Activated CD4-positive, alpha-beta memory T cell treated with anti-CD3 and anti-CD28 coated beads, Interleukin-2, amount 10 ng/mL, durations not matched to agents 7 days and 5 days (primary cell): ENCODE data around the gene FSTL1. TPM values are rescaled to one million over a fixed set of nuclear protein-coding genes. Genes with fewer than 3 reads are reported as not detected.

Experiments used
- CTCF ChIA-PET: fragments of 350-600 bp; sonication (Branson Sonifier 250); formaldehyde crosslinking; loops from one replicate; lab custom pipeline; 2021; ENCODE audit warnings: antibody characterized with exemption, inconsistent platforms; lab: Charles Lee
- POLR2A ChIA-PET: fragments of 350-600 bp; sonication (Branson Sonifier 250); formaldehyde crosslinking; loops from one replicate; lab custom pipeline; 2021; ENCODE audit warnings: antibody characterized with exemption; lab: Charles Lee
- DNase-seq: peaks from one replicate; pipeline ENCODE4 v3.0.0-alpha.2; 2020
- H3K27ac Mint-ChIP-seq: one replicate; pipeline ENCODE4 v1.8.0; 2021; ENCODE audit warnings: mild to moderate bottlenecking, mixed read lengths
- H3K27me3 Mint-ChIP-seq: one replicate; pipeline ENCODE4 v1.8.0; 2021; ENCODE audit warnings: mixed read lengths
- H3K36me3 Mint-ChIP-seq: one replicate; pipeline ENCODE4 v1.8.0; 2021; ENCODE audit warnings: low read depth, mixed read lengths
- H3K4me1 Mint-ChIP-seq: one replicate; pipeline ENCODE4 v1.8.0; 2021; ENCODE audit warnings: mixed read lengths
- H3K4me3 Mint-ChIP-seq: one replicate; pipeline ENCODE4 v1.8.0; 2021; ENCODE audit warnings: mild to moderate bottlenecking, mixed read lengths
- H3K9me3 Mint-ChIP-seq: one replicate; pipeline ENCODE4 v1.8.0; 2021; ENCODE audit warnings: mixed read lengths
- total RNA-seq, 2 experiments: library from RNA; stranded (reverse); gene quantifications; one replicate each; pipeline ENCODE4 v1.2.3, GENCODE V29; 2021

FSTL1 gene
- total RNA-seq, 2 experiments from 2014 or later, result 0.30 to 0.35 TPM

GRCh38 chr3:120473896-120474675 lies 23.3 kb upstream of the FSTL1 start:
- H3K4me1 Mint-ChIP-seq, result no peaks in the 10 kb centered on the region
- DNase-seq, result no peak
- CTCF ChIA-PET, result no interaction called here
- no peaks in the 10 kb centered on the region for H3K9me3 Mint-ChIP-seq
- no peaks in the 10 kb centered on the region for H3K36me3 Mint-ChIP-seq
- no peak overlapping the region for H3K4me3 Mint-ChIP-seq
- H3K27ac Mint-ChIP-seq, result no peak overlapping the region
- POLR2A ChIA-PET, result interaction anchor here (1.0 kb wide), 1 partner anchor 10 kb away, joined by 3 read pairs; no protein-coding TSS in a partner anchor
- H3K27me3 Mint-ChIP-seq, result peaks cover 8% of the 10 kb centered on the region

GRCh38 chr3:120473389-120473788 lies 22.6 kb upstream of the FSTL1 start:
- H3K36me3 Mint-ChIP-seq, result no peaks in the 10 kb centered on the region
- ChIA-PET CTCF (no interaction called here), POLR2A (no interaction called here)
- H3K27me3 Mint-ChIP-seq, result peaks cover 8% of the 10 kb centered on the region
- H3K27ac Mint-ChIP-seq, result no peak overlapping the region
- no peaks in the 10 kb centered on the region for H3K9me3 Mint-ChIP-seq
- H3K4me3 Mint-ChIP-seq, result no peak overlapping the region
- no peaks in the 10 kb centered on the region for H3K4me1 Mint-ChIP-seq
- no peak for DNase-seq

- ChIA-PET POLR2A (no interaction called here), CTCF (no interaction called here)
- Mint-ChIP-seq H3K36me3 (no peaks in the 10 kb centered on the region), H3K4me3 (no peak overlapping the region), H3K4me1 (no peaks in the 10 kb centered on the region), H3K27me3 (peaks cover 10% of the 10 kb centered on the region), H3K27ac (no peak overlapping the region), H3K9me3 (no peaks in the 10 kb centered on the region)
- DNase-seq, result no peak
Measured at GRCh38 chr3:120472121-120472844, 21.5 kb upstream of the FSTL1 start.

GRCh38 chr3:120471643-120472042 lies 20.9 kb upstream of the FSTL1 start:
- H3K36me3 Mint-ChIP-seq, result no peaks in the 10 kb centered on the region
- POLR2A ChIA-PET, result no interaction called here
- DNase-seq, result no peak
- no peak overlapping the region for H3K4me3 Mint-ChIP-seq
- CTCF ChIA-PET, result no interaction called here
- no peaks in the 10 kb centered on the region for H3K9me3 Mint-ChIP-seq
- no peak overlapping the region for H3K27ac Mint-ChIP-seq
- H3K4me1 Mint-ChIP-seq, result no peaks in the 10 kb centered on the region
- peaks cover 10% of the 10 kb centered on the region for H3K27me3 Mint-ChIP-seq

- no peaks in the 10 kb centered on the region for H3K4me1 Mint-ChIP-seq
- no peaks in the 10 kb centered on the region for H3K36me3 Mint-ChIP-seq
- H3K27ac Mint-ChIP-seq, result no peak overlapping the region
- no peaks in the 10 kb centered on the region for H3K9me3 Mint-ChIP-seq
- CTCF ChIA-PET, result no interaction called here
- DNase-seq, result no peak
- peaks cover 10% of the 10 kb centered on the region for H3K27me3 Mint-ChIP-seq
- no peak overlapping the region for H3K4me3 Mint-ChIP-seq
- POLR2A ChIA-PET, result no interaction called here
Measured at GRCh38 chr3:120470870-120471269, 20.1 kb upstream of the FSTL1 start.

GRCh38 chr3:120469882-120470301 lies 19.1 kb upstream of the FSTL1 start:
- Mint-ChIP-seq H3K4me3 (no peak overlapping the region), H3K9me3 (no peaks in the 10 kb centered on the region), H3K27me3 (peaks cover 10% of the 10 kb centered on the region), H3K27ac (no peak overlapping the region), H3K36me3 (no peaks in the 10 kb centered on the region), H3K4me1 (no peaks in the 10 kb centered on the region)
- CTCF ChIA-PET, result no interaction called here
- POLR2A ChIA-PET, result no interaction called here
- no peak for DNase-seq

- H3K36me3 Mint-ChIP-seq, result no peaks in the 10 kb centered on the region
- no peaks in the 10 kb centered on the region for H3K9me3 Mint-ChIP-seq
- no peaks in the 10 kb centered on the region for H3K4me1 Mint-ChIP-seq
- DNase-seq, result no peak
- CTCF ChIA-PET, result no interaction called here
- POLR2A ChIA-PET, result no interaction called here
- peaks cover 10% of the 10 kb centered on the region for H3K27me3 Mint-ChIP-seq
- H3K4me3 Mint-ChIP-seq, result no peak overlapping the region
- H3K27ac Mint-ChIP-seq, result no peak overlapping the region
Measured at GRCh38 chr3:120469440-120469839, 18.6 kb upstream of the FSTL1 start.

- CTCF ChIA-PET, result no interaction called here
- no peak for DNase-seq
- POLR2A ChIA-PET, result no interaction called here
- Mint-ChIP-seq H3K27me3 (peaks cover 10% of the 10 kb centered on the region), H3K4me1 (no peaks in the 10 kb centered on the region), H3K9me3 (no peaks in the 10 kb centered on the region), H3K27ac (no peak overlapping the region), H3K4me3 (no peak overlapping the region), H3K36me3 (no peaks in the 10 kb centered on the region)
Measured at GRCh38 chr3:120468635-120469295, 18.0 kb upstream of the FSTL1 start.

GRCh38 chr3:120462409-120462959 lies 11.7 kb upstream of the FSTL1 start:
- no peak for DNase-seq
- no peak overlapping the region for H3K4me3 Mint-ChIP-seq
- CTCF ChIA-PET, result interaction anchor here (1.3 kb wide), 1 partner anchor 96 kb away, joined by 3 read pairs; no protein-coding TSS in a partner anchor

GRCh38 chr3:120461416-120461815 lies 10.6 kb upstream of the FSTL1 start:
- peaks cover 5% of the 10 kb centered on the region for H3K27me3 Mint-ChIP-seq
- H3K27ac Mint-ChIP-seq, result no peak overlapping the region
- CTCF ChIA-PET, result interaction anchor here (0.7 kb wide), 1 partner anchor 44 kb away, joined by 3 read pairs; no protein-coding TSS in a partner anchor
- H3K4me1 Mint-ChIP-seq, result peaks cover 7% of the 10 kb centered on the region
- no peaks in the 10 kb centered on the region for H3K36me3 Mint-ChIP-seq
- POLR2A ChIA-PET, result no interaction called here
- H3K4me3 Mint-ChIP-seq, result no peak overlapping the region
- DNase-seq, result no peak
- no peaks in the 10 kb centered on the region for H3K9me3 Mint-ChIP-seq

More at GRCh38 chr3:120462409-120462959, 11.7 kb upstream of the FSTL1 start:
- POLR2A ChIA-PET, result no interaction called here
- peaks cover 7% of the 10 kb centered on the region for H3K4me1 Mint-ChIP-seq
- no peaks in the 10 kb centered on the region for H3K36me3 Mint-ChIP-seq
- peaks cover 5% of the 10 kb centered on the region for H3K27me3 Mint-ChIP-seq
- no peaks in the 10 kb centered on the region for H3K9me3 Mint-ChIP-seq
- no peak overlapping the region for H3K27ac Mint-ChIP-seq

- CTCF ChIA-PET, result interaction anchor here (0.7 to 0.8 kb wide), 2 partner anchors 44 to 139 kb away, joined by 3 read pairs; no protein-coding TSS in a partner anchor
Measured at GRCh38 chr3:120460862-120461261, 10.1 kb upstream of the FSTL1 start.

GRCh38 chr3:120460181-120460790 lies 9.5 kb upstream of the FSTL1 start:
- Mint-ChIP-seq H3K27me3 (peaks cover 10% of the 10 kb centered on the region), H3K4me1 (peaks cover 7% of the 10 kb centered on the region), H3K36me3 (no peaks in the 10 kb centered on the region), H3K4me3 (no peak overlapping the region), H3K9me3 (no peaks in the 10 kb centered on the region), H3K27ac (no peak overlapping the region)
- CTCF ChIA-PET, result interaction anchor here (0.8 kb wide), 1 partner anchor 140 kb away, joined by 3 read pairs; no protein-coding TSS in a partner anchor
- POLR2A ChIA-PET, result no interaction called here
- no peak for DNase-seq

More at GRCh38 chr3:120460862-120461261, 10.1 kb upstream of the FSTL1 start:
- no peak overlapping the region for H3K27ac Mint-ChIP-seq
- H3K4me1 Mint-ChIP-seq, result peaks cover 7% of the 10 kb centered on the region
- POLR2A ChIA-PET, result no interaction called here
- H3K4me3 Mint-ChIP-seq, result no peak overlapping the region
- H3K9me3 Mint-ChIP-seq, result no peaks in the 10 kb centered on the region
- DNase-seq, result no peak
- no peaks in the 10 kb centered on the region for H3K36me3 Mint-ChIP-seq
- peaks cover 5% of the 10 kb centered on the region for H3K27me3 Mint-ChIP-seq
